Breast epithelium (tissue), 3 donors: ENCODE measurements around the gene CDH4.

Source experiments
- POLR2AphosphoS5 ChIP-seq, 3 donors: sonication (generic); formaldehyde crosslinking; IDR thresholded peaks; one replicate each; pipeline ENCODE4 v1.6.1; 2017; ENCODE audit warnings: antibody characterized with exemption in 3 of 3
- TF ChIP-seq, protein P1 (sequence below), 3 donors: fragments of 450-650 bp; IDR thresholded peaks; one replicate each; pipeline ENCODE4 v1.5.1; 2016 to 2017; ENCODE audit warnings: antibody characterized with exemption in 3 of 3, mild to moderate bottlenecking in 3 of 3, moderate library complexity in 3 of 3

DNA sequence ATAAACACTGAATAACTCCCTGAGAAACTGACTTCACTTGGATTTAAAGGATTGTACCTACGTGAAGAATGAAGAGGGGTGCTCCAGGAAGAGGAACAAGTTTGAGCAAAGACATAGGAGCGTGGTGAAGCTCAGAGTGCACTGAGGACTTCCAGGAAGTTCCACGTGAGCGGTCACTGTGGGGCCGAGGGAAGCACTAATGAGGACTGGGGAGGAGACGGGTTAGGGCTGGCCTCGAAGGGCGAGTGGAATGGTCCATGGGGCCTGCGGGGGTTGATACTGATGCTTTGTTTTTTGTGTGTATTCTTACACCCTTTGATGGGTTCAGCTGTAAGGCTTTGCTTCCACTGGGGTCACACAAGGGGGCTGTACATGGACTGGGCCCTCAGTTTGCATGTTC, 91.9 kb downstream of the CDH4 start:
- TF ChIP-seq, protein P1, sequence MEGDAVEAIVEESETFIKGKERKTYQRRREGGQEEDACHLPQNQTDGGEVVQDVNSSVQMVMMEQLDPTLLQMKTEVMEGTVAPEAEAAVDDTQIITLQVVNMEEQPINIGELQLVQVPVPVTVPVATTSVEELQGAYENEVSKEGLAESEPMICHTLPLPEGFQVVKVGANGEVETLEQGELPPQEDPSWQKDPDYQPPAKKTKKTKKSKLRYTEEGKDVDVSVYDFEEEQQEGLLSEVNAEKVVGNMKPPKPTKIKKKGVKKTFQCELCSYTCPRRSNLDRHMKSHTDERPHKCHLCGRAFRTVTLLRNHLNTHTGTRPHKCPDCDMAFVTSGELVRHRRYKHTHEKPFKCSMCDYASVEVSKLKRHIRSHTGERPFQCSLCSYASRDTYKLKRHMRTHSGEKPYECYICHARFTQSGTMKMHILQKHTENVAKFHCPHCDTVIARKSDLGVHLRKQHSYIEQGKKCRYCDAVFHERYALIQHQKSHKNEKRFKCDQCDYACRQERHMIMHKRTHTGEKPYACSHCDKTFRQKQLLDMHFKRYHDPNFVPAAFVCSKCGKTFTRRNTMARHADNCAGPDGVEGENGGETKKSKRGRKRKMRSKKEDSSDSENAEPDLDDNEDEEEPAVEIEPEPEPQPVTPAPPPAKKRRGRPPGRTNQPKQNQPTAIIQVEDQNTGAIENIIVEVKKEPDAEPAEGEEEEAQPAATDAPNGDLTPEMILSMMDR (IDR thresholded peaks at IDR 0.05) = no peak
- no peak for TF ChIP-seq POLR2AphosphoS5 (IDR thresholded peaks at IDR 0.05)
